ENCODE measurements around the gene AMPD3.

The AMPD3 gene

GRCh38 chr11:10410844-10411200, 44.2 kb upstream of the AMPD3 start:
- TF ChIP-seq CTCF (IDR thresholded peaks at IDR 0.05; ENCODE audit: insufficient read depth, low read depth, low read length, missing control alignments): no peak
- no peak for DNase-seq (ENCODE audit: low read depth)
- no peak overlapping the region for H3K4me3 ChIP-seq (ENCODE audit: low read depth, low read length)

DNA sequence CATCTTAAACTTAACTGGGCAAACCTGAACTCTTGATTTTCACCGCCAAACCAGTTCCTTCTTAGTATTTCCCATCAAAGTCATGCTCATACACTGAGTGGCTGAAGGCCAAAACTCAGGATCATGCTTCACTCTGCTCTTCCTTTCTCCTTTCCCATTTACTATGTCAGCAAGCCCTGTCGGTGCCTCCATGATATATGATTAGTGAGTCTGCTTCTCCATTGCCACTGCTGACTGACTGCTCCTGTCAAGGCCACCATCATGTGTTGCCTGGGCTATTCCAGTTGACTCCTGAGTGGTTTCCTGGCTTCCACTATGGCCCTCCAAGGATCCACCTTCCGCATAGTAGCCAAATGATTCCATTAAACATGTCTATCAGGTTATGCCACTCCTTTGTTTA, 42.8 kb upstream of the AMPD3 start:
- no peak for DNase-seq (ENCODE audit: low read depth)
- no peak overlapping the region for H3K4me3 ChIP-seq (ENCODE audit: low read depth, low read length)
- TF ChIP-seq CTCF (IDR thresholded peaks at IDR 0.05; ENCODE audit: insufficient read depth, low read depth, low read length, missing control alignments): no peak

DNA sequence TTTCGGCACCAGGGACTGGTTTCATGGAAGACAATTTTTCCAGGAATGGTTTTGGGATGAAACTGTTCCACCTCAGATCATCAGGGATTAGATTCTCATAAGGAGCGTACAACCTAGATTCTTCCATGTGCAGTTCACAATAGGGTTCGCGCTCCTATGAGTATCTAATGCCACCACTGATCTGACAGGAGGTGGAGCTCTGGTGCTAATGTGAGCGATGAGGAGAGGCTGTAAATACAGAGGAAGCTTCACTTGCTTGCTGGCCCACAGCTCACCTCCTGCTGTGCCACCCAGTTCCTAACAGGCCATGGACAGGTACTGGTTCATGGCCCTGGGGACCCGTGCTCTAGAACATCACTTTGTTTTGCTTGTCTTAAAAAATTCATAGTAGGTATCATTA, 41.8 kb upstream of the AMPD3 start:
- DNase-seq (ENCODE audit: low read depth): peak; percentile 72
- peak; percentile 57 for TF ChIP-seq CTCF (IDR thresholded peaks at IDR 0.05; ENCODE audit: insufficient read depth, low read depth, low read length, missing control alignments)
- H3K4me3 ChIP-seq (ENCODE audit: low read depth, low read length): no peak overlapping the region

- DNase-seq (ENCODE audit: low read depth): no peak
- no peak overlapping the region for H3K4me3 ChIP-seq (ENCODE audit: low read depth, low read length)
- TF ChIP-seq CTCF (IDR thresholded peaks at IDR 0.05; ENCODE audit: insufficient read depth, low read depth, low read length, missing control alignments): no peak
These were observed 40.9 kb upstream of the AMPD3 start for GRCh38 chr11:10414181-10414580.

DNA sequence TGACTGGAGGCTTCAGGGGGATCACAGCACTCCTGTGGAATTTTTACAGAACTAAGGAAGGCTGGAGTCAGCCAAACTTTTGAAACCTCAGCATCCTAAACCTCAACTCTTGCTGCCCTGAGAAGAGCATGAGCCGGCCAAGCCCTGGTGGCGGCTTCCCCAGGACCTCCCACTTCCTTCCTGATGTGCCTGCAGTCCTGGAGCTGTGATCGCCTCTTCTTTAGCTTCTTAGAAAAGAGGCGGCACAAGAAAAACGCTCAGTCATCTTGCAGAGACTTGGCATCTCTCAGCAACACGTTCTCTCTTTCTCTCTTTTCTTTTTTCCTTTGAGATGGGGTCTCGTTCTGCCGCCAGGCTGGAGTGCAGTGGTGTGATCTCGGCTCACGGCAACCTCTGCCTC, 40.4 kb upstream of the AMPD3 start:
- TF ChIP-seq CTCF (IDR thresholded peaks at IDR 0.05; ENCODE audit: insufficient read depth, low read depth, low read length, missing control alignments): no peak
- no peak overlapping the region for H3K4me3 ChIP-seq (ENCODE audit: low read depth, low read length)
- peak; percentile 23 for DNase-seq (ENCODE audit: low read depth)

DNA sequence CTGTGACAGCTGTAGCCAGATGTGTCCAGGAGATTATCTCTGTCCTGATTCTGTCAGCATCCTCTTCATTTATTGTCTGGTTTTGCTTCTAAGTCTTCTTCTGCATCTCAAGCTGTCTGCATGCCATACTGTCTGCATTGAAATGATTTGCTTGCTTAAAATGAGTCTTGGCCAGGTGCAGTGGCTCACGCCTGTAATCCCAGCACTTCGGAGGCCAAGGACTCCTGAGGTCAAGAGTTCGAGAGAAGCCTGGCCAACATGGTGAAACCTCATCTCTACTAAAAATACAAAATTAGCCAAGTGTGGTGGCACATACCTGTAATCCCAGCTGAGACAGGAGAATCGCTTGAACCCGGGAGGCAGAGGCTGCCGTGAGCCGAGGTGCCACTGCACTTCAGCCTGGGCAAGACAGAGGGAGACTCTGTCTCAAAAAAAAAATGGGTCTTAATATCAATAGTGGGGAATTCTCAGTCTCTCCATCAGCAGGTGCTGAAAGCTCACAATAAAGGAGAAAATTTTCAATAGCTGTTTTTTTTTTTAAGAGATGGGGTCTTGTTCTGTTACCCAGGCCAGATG, 39.2 kb upstream of the AMPD3 start:
- H3K4me3 ChIP-seq (ENCODE audit: low read depth, low read length): no peak overlapping the region
- no peak for DNase-seq (ENCODE audit: low read depth)
- peak; percentile 13 for TF ChIP-seq CTCF (IDR thresholded peaks at IDR 0.05; ENCODE audit: insufficient read depth, low read depth, low read length, missing control alignments)

DNA sequence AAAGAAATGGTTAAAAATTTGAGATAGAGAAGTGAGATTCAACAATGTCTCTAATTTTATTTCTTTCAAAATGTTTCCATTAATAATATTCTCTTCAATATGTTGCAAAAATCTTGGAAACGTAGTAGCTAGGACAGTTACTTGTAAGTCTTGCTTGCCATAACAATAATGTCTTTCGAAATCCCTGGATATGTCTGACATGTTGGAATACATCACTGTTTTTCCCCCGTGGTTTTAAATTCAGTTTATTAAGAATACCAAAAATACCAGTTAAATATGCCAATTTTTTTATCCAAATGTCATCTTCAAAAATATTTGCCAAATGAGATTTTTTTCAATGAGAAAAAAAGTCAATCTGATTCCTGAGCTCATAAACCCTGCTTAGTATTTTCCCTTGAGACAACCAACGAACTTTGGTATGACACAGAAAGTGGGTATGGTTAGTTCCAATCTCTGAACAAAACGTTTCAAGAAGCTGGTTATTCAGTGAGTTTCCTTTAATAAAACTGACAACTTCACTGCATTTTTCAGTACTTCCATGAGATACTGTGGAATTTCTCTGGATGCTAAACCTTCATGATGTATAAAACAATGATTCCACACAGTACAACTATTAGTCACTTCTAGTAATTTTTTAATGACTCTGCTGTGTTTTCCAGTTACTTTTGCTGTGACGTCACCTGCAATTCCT, 36.7 kb upstream of the AMPD3 start:
- DNase-seq (ENCODE audit: low read depth): no peak
- TF ChIP-seq CTCF (IDR thresholded peaks at IDR 0.05; ENCODE audit: insufficient read depth, low read depth, low read length, missing control alignments): no peak
- H3K4me3 ChIP-seq (ENCODE audit: low read depth, low read length): no peak overlapping the region
